GM20431 (cell line): Measurements from ENCODE around the gene RASA3.
"Not testable (repeated sequence)": the region's sequence is repeated elsewhere in the genome, so short reads cannot be mapped to it uniquely, and the experiment has no call there.

ENCODE experiments used
- in situ Hi-C: fragments of 300-500 bp; cut with MseI, MboI; formaldehyde crosslinking; loops from one replicate; pipeline ENCODE4 v1.15.0; 2020; ENCODE audit warnings: low sequenced_read_pairs; ENCODE audit not compliant: unreplicated experiment

RASA3 gene

GRCh38 chr13:114116734-114117133, 15.7 kb downstream of the RASA3 start:
- in situ Hi-C loops, result no loop called here

DNA sequence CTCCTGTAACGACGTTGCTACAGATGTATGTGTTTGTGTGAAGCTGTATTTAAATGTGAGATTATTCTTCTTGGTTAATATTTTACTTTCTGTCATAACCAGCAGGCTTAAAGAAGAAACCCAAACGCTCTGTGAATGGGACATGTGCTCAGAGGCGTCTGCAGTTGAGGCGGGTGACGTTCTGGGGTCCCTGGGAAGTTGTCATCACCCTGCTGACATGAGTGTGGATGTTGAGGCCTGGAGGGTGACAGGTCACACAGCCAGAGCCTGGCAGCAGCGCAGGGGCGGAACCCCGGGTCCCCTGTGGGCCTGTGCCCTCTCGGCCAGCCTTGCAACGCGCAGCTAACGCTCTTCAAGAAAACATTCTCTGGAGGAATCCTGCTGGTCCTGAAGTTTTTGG, 16.6 kb downstream of the RASA3 start:
- in situ Hi-C loops, result no loop called here

DNA sequence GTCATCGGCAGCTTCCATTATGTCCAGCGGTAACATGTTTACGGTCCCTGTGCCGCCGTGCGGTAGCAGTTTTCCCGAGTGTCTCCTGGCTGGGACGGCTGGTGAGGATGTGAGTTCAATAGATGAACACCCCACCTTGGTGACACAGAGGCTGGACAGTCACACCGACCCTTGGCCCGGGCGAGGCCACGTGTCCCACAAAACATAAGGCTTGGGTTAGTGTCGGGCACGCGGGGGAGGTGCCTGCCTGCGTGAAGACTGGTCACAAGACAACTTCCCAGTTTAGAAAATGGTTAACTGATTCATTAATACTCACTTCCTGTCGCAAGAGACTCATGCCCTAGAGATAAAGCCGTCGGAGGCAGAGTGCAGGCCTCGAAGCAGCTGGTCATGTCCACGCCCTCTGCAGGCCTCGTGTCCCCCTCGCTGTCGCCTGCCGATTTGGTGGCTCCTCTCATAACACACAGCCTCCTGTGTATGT, 17.2 kb downstream of the RASA3 start:
- in situ Hi-C loops, result no loop called here

DNA sequence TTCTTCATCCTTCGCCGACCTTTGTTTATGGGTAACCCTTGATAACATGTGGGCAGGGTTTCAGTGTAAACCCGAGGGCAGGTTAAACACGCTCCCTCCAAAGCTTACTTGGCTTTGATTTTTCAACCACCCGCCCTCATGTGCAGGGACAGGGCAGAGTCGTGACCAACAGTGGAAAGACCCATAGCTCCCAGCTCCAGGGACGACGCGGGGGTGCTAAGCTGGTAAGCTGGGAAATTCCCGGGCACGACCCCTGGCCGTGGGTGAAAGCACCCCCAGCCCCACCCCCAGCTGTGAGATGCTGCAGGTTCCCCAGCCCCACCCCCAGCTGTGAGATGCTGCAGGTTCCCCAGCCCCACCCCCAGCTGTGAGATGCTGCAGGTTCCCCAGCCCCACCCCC, 17.8 kb downstream of the RASA3 start:
- in situ Hi-C loops, result not testable (repeated sequence)

DNA sequence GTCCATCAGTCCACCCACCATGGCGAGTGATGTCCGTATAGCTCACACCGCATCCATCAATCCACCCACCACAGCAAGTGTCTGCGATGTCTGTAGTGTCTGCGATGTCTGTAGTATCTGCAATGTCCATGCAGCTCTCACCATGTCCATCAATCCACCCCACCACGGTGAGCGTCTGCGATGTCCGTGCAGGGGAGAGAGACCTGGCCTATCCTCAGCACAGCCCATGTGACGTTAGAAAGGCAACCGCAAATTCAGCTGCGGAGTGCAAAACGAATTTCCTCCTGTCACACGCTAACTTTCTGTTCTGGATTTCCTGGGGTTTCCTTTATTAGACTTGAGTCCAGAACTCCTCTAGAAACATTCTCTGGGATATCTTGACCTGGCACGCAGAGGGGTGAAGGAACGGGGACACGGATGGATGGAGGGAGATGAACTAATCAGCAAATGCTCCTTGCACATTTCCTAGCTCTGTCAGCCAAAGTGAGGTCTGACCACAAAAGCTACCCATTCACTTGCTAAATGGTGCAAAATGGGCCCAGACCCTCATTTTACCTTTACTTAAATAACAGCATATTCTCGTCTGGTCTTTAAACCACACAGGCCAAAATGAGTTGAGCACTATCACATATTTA, 18.3 kb downstream of the RASA3 start:
- in situ Hi-C loops, result no loop called here

DNA sequence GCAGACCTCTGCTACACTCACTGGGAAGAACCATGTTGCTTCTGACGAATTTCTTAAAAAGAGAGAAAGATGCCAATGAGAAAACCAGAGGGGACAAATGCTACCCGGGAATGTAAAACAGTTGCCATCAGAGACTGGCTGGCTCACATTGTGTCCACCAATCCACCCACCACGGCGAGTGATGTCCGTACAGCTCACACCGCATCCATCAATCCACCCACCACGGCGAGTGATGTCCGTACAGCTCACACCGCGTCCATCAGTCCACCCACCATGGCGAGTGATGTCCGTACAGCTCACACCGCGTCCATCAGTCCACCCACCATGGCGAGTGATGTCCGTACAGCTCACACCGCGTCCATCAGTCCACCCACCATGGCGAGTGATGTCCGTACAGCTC, 19.0 kb downstream of the RASA3 start:
- in situ Hi-C loops, result not testable (repeated sequence)

GRCh38 chr13:114112826-114113322, 19.5 kb downstream of the RASA3 start:
- in situ Hi-C loops, result no loop called here

GRCh38 chr13:114112231-114112825, 20.1 kb downstream of the RASA3 start:
- in situ Hi-C loops, result no loop called here

DNA sequence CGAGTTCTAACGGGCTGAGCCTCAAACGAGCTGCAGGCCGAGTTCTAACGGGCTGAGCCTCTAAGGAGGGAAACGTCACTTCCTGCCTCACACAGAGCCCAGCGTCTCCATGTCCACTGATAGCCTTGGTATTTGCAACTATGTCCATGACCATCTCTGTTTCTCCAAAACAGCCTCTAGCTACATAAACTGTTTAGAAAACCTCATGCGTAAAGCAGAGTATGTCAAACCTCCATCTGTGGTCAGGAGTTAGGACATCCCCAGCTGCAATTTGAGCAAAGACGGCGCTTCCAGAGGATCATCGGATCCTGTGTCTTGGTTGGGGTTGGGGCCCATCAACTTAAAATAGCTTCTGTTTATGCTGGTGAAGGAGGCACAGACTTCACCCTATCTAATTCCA, 20.8 kb downstream of the RASA3 start:
- in situ Hi-C loops, result no loop called here

- in situ Hi-C loops, result not testable (repeated sequence)
These were observed 21.6 kb downstream of the RASA3 start for GRCh38 chr13:114110830-114111189.

- in situ Hi-C loops, result no loop called here
These were observed 22.2 kb downstream of the RASA3 start for GRCh38 chr13:114110091-114110829.

DNA sequence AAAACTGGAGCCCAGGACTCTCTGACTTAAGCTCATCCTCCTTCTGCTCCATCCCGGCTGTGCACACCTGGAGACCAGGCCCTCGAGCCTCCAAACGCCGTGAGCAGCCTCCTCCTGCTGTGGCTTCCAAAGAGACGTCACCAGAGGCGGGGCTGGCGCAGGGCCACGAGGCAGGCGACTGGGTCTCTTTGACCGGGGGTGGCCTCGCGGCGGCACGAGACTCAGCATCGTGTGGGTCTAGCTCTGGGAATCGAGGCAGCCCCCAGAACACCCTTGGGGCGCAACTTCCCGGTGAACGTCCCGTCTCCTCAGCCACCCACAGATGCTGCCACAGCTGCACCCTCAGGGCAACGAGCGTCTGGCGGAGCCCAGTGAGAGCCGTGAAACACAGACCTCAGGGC, 22.8 kb downstream of the RASA3 start:
- in situ Hi-C loops, result no loop called here

DNA sequence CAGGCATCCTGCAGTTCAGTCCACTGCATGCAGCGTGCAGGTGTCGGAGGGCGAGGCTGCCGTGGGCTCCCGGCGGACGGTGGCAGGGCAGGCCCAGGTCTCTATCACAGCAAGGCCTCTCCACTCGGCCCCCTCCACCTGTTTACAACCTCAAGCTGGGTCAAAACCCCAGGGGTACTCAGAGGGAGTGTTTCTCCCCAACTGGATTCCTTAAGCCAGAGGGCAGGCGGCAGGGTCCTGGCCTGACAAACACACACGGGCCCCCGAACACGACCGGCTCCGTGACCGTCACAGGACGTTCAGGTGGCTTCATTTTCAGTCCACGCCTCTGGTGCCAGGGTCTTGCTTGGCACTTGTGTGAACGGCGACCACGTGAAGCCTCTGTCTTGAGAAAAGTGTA, 23.5 kb downstream of the RASA3 start:
- in situ Hi-C loops, result no loop called here

- in situ Hi-C loops, result no loop called here
These were observed 24.2 kb downstream of the RASA3 start for GRCh38 chr13:114108141-114108761.

- in situ Hi-C loops, result no loop called here
These were observed 24.7 kb downstream of the RASA3 start for GRCh38 chr13:114107686-114108081.

DNA sequence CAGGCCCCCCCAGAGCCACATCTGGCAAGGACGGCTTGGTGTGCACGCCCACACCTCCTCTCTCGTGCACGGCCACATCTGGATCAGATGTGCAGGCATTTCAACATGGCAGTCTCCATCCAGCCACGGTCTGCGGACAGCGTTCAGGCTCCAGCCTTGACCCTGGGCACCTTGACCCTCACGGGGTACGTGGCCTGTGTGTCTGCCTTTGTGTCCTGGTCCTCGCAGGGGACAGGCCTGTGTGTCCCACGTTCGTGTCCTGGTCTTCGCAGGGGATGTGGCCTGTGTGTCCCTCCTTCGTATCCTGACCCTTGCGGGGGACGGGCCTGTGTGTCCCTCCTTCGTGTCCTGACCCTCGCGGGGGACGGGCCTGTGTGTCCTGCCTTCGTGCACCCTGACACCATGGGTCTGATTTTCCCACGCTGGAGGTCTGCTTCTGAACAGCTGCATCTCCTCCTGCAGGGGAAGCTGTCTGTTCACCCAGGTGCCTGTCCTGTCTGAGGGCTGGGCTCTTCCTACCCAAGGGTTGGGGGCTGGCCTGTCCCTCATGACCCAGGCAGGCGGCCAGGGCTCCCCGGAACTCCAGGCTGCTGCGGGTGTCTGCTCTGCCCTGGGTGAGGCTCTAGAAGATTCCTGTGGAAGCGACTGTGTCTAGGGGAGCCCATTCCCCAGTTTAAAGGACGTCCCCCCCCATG, 25.3 kb downstream of the RASA3 start:
- in situ Hi-C loops, result no loop called here

DNA sequence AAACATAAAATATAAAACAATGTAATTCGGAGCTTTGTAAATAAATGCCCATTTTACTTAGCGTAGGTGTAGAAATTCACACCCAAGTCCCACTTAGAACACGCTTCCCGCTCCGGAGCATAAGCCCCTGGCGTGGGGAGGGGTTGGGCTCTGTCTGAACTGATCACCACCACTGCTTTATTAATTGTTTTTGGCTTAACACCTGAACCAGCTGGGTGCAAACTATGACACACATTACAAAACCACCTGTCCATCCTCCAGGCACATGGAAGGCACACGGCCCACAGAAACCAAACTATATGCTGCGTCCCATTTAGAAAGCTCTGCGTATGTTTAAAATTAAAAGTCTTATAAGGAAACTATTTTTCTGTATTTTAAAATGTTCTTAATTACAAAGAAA, 25.9 kb downstream of the RASA3 start:
- in situ Hi-C loops, result no loop called here

DNA sequence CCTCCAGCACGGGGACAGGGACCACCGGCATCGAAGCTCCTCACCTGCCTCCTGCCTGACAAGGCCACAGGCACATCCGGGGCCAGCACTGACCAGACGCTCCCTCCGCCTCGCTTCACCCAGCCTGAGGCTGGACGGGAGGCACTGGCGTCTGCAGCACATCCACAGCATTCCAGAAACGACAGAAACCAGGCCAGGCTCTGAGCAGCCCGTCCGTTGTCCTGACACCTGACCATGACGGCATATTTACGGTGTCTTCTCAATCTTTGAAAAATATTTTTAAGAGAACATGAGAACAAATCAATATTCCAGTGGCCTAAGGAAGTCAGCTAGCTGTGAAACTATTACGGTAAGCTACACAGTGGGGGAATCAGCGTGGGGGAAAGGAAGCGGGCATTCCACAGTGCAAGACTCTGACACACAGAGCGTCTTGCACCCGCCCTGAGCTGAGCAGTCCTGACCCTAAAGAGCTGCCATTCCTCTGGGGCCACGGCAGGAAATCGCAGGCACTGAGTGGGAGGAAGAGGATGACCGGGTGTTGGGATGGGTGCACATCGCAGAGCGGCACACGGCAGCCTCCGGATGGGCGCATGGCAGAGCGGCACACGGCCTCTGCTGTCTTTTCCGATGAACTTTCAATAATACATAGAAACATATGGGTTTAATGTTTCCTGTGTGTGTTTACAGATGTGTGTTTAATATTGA, 26.8 kb downstream of the RASA3 start:
- in situ Hi-C loops, result no loop called here

DNA sequence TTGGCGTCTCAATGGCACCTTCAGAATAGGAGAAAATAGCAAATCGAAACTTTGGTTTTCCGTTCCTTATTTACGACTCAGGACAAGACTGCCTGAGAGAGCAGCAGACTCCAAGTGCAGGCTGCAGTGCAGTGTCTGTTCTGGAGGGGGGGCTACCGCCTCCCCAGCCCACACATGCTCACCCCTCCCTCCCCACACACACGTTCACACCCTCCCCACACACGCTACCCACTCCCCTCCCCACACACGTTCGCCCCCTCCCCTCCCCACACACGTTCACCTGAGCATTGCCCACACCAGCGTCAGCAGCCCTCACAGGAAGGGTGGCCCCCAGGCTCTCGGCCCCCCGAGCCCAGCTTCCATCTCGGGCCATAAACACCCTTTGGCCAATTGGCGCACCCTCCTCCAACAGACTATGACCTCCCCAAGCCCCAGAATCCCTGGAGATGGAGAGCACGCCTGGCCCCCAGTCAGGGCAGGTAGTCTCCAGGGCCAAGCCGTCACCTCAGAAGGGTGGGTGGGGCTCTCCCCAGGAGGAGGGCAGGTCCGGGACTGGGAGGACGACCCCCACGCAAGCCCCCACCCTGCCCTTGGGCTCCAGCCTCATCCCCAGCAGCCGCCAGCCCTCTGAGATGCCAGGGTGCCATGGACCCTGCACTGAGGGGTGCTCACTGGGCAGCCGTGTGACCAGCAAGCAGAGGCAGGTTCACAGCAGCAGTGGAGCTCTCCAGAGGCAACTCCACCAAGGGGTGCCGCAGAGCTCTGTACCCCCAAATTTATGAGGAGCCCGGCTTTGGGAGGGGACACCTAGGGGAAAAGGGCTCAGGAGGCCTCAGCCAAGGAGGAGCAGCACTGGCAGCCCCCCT, 27.5 kb downstream of the RASA3 start:
- in situ Hi-C loops, result no loop called here
